ENCODE data around the gene LAMB3. TPM values are rescaled to one million over a fixed set of nuclear protein-coding genes. Genes with fewer than 3 reads are reported as not detected.

Gene LAMB3
- total RNA-seq, 1 donor from 2014 or later = not detected

DNA sequence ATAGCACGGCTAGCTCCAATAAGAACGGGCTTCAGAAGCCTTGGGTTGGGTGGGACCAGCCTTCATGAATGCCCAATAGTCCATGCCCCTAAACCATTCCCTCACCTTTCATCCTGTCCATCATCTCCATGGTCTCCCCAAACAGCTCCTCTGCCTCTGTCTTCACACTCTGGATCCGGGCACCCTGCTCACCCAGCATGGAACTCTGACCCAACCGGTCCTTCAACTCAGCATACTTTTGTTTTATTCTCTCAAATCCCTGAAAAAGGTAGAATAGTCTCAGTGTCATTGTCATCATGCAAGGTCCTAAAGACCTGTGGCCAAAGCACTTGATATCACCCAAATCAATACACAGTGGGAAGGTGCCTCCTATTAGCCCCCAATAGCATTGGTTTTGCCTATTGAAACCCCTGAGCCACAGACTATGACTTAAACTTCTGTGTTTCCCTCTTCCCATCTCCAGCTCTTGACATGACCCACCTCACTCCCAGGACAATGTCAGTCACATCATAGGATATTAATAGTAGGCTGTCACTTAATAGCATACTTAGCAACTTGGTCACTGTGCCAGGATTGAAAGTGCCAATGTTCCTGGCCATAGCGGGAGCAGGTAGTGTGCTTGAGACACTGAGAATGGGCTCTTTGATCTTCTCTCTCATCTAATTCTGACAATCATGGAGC lies 35.7 kb downstream of the LAMB3 start:
- Histone ChIP-seq H2AFZ (replicated peaks) (no peak overlapping the region), H3K9me3 (ENCODE audit: low read depth) (no peaks in the 10 kb centered on the region), H3K4me3 (no peak overlapping the region), H3K9ac (no peak overlapping the region), H3K4me2 (no peak overlapping the region), H3F3A (ENCODE audit: low read depth) (no peaks in the 10 kb centered on the region), H3K27me3 (no peaks in the 10 kb centered on the region), H4K20me1 (ENCODE audit: low read depth) (no peaks in the 10 kb centered on the region), H3K79me2 (ENCODE audit: low read depth) (no peaks in the 10 kb centered on the region), H3K27ac (no peak overlapping the region), H3K4me1 (no peaks in the 10 kb centered on the region), H3K36me3 (no peaks in the 10 kb centered on the region)
- Mint-ChIP-seq H3K27me3 (ENCODE audit: insufficient read depth, low read depth) (peaks cover 20% of the 10 kb centered on the region), H3K4me1 (peaks cover 11% of the 10 kb centered on the region), H3K9me3 (no peaks in the 10 kb centered on the region), H3K36me3 (no peaks in the 10 kb centered on the region), H3K4me3 (no peak overlapping the region), H3K27ac (no peak overlapping the region)
- no peak for DNase-seq (ENCODE audit: low spot score)
- TF ChIP-seq EZH2 (IDR thresholded peaks at IDR 0.05) (no peak), EZH2phosphoT487 (IDR thresholded peaks at IDR 0.05) (no peak)
- TF ChIP-seq, protein P1, sequence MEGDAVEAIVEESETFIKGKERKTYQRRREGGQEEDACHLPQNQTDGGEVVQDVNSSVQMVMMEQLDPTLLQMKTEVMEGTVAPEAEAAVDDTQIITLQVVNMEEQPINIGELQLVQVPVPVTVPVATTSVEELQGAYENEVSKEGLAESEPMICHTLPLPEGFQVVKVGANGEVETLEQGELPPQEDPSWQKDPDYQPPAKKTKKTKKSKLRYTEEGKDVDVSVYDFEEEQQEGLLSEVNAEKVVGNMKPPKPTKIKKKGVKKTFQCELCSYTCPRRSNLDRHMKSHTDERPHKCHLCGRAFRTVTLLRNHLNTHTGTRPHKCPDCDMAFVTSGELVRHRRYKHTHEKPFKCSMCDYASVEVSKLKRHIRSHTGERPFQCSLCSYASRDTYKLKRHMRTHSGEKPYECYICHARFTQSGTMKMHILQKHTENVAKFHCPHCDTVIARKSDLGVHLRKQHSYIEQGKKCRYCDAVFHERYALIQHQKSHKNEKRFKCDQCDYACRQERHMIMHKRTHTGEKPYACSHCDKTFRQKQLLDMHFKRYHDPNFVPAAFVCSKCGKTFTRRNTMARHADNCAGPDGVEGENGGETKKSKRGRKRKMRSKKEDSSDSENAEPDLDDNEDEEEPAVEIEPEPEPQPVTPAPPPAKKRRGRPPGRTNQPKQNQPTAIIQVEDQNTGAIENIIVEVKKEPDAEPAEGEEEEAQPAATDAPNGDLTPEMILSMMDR (IDR thresholded peaks at IDR 0.05) = no peak

DNA sequence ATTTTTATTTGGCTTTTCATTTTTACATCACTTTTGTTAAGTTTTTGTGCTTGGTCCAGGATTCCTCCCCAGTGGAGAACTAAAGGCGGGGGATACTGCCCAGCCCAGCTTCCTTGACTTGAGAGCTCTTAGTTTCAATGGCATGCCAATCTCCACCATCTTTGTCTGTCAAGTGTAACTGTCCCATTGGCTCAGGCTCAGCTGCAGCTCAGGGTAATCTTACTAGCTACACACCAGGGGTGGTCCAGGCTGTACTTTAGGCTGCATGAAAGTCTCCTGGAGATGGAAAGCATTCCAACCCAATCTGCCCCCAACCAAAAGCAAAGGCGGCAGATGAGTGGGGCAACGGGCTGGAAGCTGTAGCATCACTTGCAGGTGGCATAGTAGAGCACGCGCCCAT lies 37.3 kb downstream of the LAMB3 start:
- Histone ChIP-seq H3K36me3 (no peaks in the 10 kb centered on the region), H3F3A (ENCODE audit: low read depth) (no peaks in the 10 kb centered on the region), H3K79me2 (ENCODE audit: low read depth) (no peaks in the 10 kb centered on the region), H4K20me1 (ENCODE audit: low read depth) (no peaks in the 10 kb centered on the region), H3K27ac (no peak overlapping the region), H3K27me3 (no peaks in the 10 kb centered on the region), H3K4me2 (no peak overlapping the region), H3K9ac (no peak overlapping the region), H3K9me3 (ENCODE audit: low read depth) (no peaks in the 10 kb centered on the region), H2AFZ (replicated peaks) (no peak overlapping the region), H3K4me1 (no peaks in the 10 kb centered on the region), H3K4me3 (no peak overlapping the region)
- H3K4me3 Mint-ChIP-seq = no peak overlapping the region
- H3K36me3 Mint-ChIP-seq = no peaks in the 10 kb centered on the region
- peaks cover 15% of the 10 kb centered on the region for H3K27me3 Mint-ChIP-seq (ENCODE audit: insufficient read depth, low read depth)
- H3K27ac Mint-ChIP-seq = no peak overlapping the region
- no peak for DNase-seq (ENCODE audit: low spot score)
- peaks cover 1% of the 10 kb centered on the region for H3K4me1 Mint-ChIP-seq
- no peak for TF ChIP-seq EZH2 (IDR thresholded peaks at IDR 0.05)
- TF ChIP-seq EZH2phosphoT487 (IDR thresholded peaks at IDR 0.05) = no peak
- no peaks in the 10 kb centered on the region for H3K9me3 Mint-ChIP-seq

DNA sequence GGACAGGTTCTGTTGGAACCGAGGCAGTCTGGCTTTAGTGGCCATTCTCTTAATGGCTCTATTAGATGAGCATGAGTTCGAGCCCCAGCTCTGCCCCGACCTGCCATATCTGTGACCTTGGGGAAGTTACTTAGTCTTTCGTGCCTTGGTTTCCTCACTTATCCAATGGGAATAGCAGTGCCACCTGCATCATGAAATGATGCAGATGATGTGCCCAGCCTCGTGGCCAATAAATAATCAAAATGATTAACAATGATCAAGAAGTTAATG lies 38.1 kb downstream of the LAMB3 start:
- H3K36me3 Mint-ChIP-seq = no peaks in the 10 kb centered on the region
- H3K79me2 ChIP-seq (ENCODE audit: low read depth) = no peaks in the 10 kb centered on the region
- H3K4me1 ChIP-seq = no peaks in the 10 kb centered on the region
- TF ChIP-seq EZH2phosphoT487 (IDR thresholded peaks at IDR 0.05) (no peak), EZH2 (IDR thresholded peaks at IDR 0.05) (no peak)
- TF ChIP-seq, protein P1 (IDR thresholded peaks at IDR 0.05) = no peak
- no peak overlapping the region for H2AFZ ChIP-seq (replicated peaks)
- H3K4me3 ChIP-seq = no peak overlapping the region
- H3K4me2 ChIP-seq = no peak overlapping the region
- no peak overlapping the region for H3K9ac ChIP-seq
- no peak overlapping the region for H3K27ac Mint-ChIP-seq
- no peak for DNase-seq (ENCODE audit: low spot score)
- H3F3A ChIP-seq (ENCODE audit: low read depth) = no peaks in the 10 kb centered on the region
- no peak overlapping the region for H3K27ac ChIP-seq
- no peaks in the 10 kb centered on the region for H3K9me3 Mint-ChIP-seq
- no peaks in the 10 kb centered on the region for H3K27me3 ChIP-seq
- H4K20me1 ChIP-seq (ENCODE audit: low read depth) = no peaks in the 10 kb centered on the region
- no peaks in the 10 kb centered on the region for H3K9me3 ChIP-seq (ENCODE audit: low read depth)
- H3K36me3 ChIP-seq = no peaks in the 10 kb centered on the region
- no peaks in the 10 kb centered on the region for H3K4me1 Mint-ChIP-seq
- peaks cover 15% of the 10 kb centered on the region for H3K27me3 Mint-ChIP-seq (ENCODE audit: insufficient read depth, low read depth)
- H3K4me3 Mint-ChIP-seq = no peak overlapping the region

DNA sequence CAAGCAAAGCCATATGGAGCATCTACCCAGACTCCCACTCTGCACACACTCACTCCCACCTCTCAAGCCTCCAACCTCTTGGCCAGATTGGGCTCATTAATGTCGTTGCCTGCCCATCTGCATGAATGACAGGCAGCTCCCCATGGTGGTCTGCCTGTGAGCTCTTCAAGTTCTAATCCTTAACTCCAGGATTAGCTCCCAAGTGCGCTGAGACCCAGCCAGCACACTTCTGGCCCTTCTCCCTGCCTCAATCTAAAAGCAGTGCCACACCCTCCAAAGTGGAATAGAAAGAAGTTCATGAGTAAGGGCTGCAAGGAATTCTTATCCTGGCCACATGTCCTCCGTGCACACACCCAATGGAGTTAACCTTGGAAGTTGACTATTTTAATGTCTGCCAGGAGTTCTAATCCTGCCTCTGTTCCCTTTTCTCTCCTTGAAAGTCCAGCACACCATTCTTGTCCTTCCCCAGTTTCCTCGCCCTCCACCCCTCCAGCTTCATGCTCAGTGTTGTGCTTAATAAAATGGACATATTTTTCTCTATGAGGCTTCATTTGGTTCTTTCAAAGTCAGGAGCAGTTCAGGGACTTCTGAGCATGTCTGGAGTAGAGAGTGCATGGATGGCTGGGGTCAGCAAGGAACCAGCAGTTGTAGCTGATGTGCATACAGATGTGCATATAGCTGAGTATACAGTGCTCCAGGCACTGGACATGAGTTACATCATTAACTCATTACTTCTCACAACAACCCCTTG lies 38.6 kb downstream of the LAMB3 start:
- H3K4me2 ChIP-seq = no peak overlapping the region
- H3K4me3 ChIP-seq = no peak overlapping the region
- Mint-ChIP-seq H3K27ac (no peak overlapping the region), H3K4me3 (no peak overlapping the region), H3K4me1 (no peaks in the 10 kb centered on the region), H3K27me3 (ENCODE audit: insufficient read depth, low read depth) (peaks cover 15% of the 10 kb centered on the region), H3K9me3 (no peaks in the 10 kb centered on the region), H3K36me3 (no peaks in the 10 kb centered on the region)
- H3K27ac ChIP-seq = no peak overlapping the region
- H3K9me3 ChIP-seq (ENCODE audit: low read depth) = no peaks in the 10 kb centered on the region
- TF ChIP-seq, protein P1 (IDR thresholded peaks at IDR 0.05) = no peak
- TF ChIP-seq EZH2phosphoT487 (IDR thresholded peaks at IDR 0.05) (no peak), EZH2 (IDR thresholded peaks at IDR 0.05) (no peak)
- H3K27me3 ChIP-seq = no peaks in the 10 kb centered on the region
- H4K20me1 ChIP-seq (ENCODE audit: low read depth) = no peaks in the 10 kb centered on the region
- no peaks in the 10 kb centered on the region for H3K4me1 ChIP-seq
- H3K79me2 ChIP-seq (ENCODE audit: low read depth) = no peaks in the 10 kb centered on the region
- H3F3A ChIP-seq (ENCODE audit: low read depth) = no peaks in the 10 kb centered on the region
- no peak for DNase-seq (ENCODE audit: low spot score)
- no peak overlapping the region for H3K9ac ChIP-seq
- no peaks in the 10 kb centered on the region for H3K36me3 ChIP-seq
- H2AFZ ChIP-seq (replicated peaks) = no peak overlapping the region
